ENCODE data around the gene PPP5C. TPM values are rescaled to one million over a fixed set of nuclear protein-coding genes. Genes with fewer than 3 reads are reported as not detected.

PPP5C gene
- total and polyA plus RNA-seq, 9 of the 15 experiments (the other 6 are each of a cell fraction or from before 2014, with no cell fraction given): 1.9 to 166 (median 108) TPM

DNA sequence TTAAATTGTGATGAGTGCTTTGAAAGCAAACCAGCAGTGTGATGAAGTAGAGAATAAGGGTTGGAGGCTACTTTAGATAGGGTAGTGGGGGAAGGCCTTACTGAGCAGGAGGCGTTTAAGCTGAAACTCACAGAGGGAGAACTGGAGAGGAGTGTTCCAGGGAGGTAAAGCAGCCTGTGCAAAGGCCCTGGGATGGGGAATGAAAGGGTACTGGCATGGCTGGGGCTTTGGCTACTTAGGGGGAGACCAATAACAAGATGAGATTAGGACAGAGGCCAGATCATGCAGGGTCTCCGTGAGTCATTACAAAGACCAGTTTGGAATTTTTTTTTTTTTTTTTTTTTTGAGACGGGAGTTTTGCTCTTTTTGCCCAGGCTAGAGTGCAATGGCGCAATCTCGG is 1.1 kb downstream of the PPP5C start:
- Histone ChIP-seq H3K9ac (ENCODE audit: insufficient read depth in 1 of 2, low read depth in 2 of 2, low read length in 2 of 2) (peak overlapping the region; percentile 82 to 97; a peak in 3 of 4 replicates), H3K4me3 (peak overlapping the region; percentile 100), H3K27me3 (ENCODE audit: control insufficient read depth in 2 of 2, insufficient read depth in 2 of 2, low read length in 2 of 2) (peaks cover 0 to 4% of the 10 kb centered on the region in 2 experiments; a peak in 2 of 5 replicates), H4K20me1 (replicated peaks; ENCODE audit: control insufficient read depth, insufficient read depth, low read length) (peaks cover 10% of the 10 kb centered on the region; the same call in 1 of the 2 replicates), H3K9me3 (replicated peaks; ENCODE audit: control insufficient read depth, insufficient read depth, low read depth, low read length) (no peaks in the 10 kb centered on the region), H3K79me2 (ENCODE audit: control insufficient read depth, insufficient read depth, low read length) (peaks cover 55% of the 10 kb centered on the region), H3K27ac (ENCODE audit: extremely low read depth, low read depth, low read length) (no peak overlapping the region; the same call in 1 of the 3 replicates), H3K4me2 (ENCODE audit: insufficient read depth, low read length) (peak overlapping the region; percentile 97), H3K4me1 (replicated peaks in 1 of 2; ENCODE audit: control insufficient read depth in 2 of 2, insufficient read depth in 2 of 2, low read length in 2 of 2) (peaks cover 25 to 36% of the 10 kb centered on the region in 2 experiments; a peak in 4 of 5 replicates), H3K9me1 (ENCODE audit: control insufficient read depth, insufficient read depth, low read length) (peaks cover 3% of the 10 kb centered on the region), H2AFZ (ENCODE audit: low read depth, low read length) (0 out of 2 replicates have a peak overlapping the region, but pooled peaks have one; percentile 100), H3K36me3 (ENCODE audit: control insufficient read depth, insufficient read depth, low read length) (peaks cover 40% of the 10 kb centered on the region; the same call in 2 of the 3 replicates)
- POLR2A ChIA-PET: no interaction called here
- CTCF ChIA-PET (ENCODE audit: low intra/inter-chr PET ratio): interaction anchor here (0.6 to 0.9 kb wide), 5 partner anchors 67 to 252 kb away, joined by 3 to 4 read pairs (median 3); no protein-coding TSS in a partner anchor
- in situ Hi-C loops (cut with MboI) (no loop called here), intact Hi-C loops (cut with micrococcal nuclease) (no loop called here)
- FAIRE-seq (no peak), ATAC-seq (no peak), DNase-seq (ENCODE audit: extremely low read depth in 1 of 4, low spot score in 3 of 4) (no peak)
- TF ChIP-seq, protein P1, sequence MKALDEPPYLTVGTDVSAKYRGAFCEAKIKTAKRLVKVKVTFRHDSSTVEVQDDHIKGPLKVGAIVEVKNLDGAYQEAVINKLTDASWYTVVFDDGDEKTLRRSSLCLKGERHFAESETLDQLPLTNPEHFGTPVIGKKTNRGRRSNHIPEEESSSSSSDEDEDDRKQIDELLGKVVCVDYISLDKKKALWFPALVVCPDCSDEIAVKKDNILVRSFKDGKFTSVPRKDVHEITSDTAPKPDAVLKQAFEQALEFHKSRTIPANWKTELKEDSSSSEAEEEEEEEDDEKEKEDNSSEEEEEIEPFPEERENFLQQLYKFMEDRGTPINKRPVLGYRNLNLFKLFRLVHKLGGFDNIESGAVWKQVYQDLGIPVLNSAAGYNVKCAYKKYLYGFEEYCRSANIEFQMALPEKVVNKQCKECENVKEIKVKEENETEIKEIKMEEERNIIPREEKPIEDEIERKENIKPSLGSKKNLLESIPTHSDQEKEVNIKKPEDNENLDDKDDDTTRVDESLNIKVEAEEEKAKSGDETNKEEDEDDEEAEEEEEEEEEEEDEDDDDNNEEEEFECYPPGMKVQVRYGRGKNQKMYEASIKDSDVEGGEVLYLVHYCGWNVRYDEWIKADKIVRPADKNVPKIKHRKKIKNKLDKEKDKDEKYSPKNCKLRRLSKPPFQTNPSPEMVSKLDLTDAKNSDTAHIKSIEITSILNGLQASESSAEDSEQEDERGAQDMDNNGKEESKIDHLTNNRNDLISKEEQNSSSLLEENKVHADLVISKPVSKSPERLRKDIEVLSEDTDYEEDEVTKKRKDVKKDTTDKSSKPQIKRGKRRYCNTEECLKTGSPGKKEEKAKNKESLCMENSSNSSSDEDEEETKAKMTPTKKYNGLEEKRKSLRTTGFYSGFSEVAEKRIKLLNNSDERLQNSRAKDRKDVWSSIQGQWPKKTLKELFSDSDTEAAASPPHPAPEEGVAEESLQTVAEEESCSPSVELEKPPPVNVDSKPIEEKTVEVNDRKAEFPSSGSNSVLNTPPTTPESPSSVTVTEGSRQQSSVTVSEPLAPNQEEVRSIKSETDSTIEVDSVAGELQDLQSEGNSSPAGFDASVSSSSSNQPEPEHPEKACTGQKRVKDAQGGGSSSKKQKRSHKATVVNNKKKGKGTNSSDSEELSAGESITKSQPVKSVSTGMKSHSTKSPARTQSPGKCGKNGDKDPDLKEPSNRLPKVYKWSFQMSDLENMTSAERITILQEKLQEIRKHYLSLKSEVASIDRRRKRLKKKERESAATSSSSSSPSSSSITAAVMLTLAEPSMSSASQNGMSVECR (CRISPR knock-in tag; IDR thresholded peaks at IDR 0.05): no peak
- TF ChIP-seq, protein P2, sequence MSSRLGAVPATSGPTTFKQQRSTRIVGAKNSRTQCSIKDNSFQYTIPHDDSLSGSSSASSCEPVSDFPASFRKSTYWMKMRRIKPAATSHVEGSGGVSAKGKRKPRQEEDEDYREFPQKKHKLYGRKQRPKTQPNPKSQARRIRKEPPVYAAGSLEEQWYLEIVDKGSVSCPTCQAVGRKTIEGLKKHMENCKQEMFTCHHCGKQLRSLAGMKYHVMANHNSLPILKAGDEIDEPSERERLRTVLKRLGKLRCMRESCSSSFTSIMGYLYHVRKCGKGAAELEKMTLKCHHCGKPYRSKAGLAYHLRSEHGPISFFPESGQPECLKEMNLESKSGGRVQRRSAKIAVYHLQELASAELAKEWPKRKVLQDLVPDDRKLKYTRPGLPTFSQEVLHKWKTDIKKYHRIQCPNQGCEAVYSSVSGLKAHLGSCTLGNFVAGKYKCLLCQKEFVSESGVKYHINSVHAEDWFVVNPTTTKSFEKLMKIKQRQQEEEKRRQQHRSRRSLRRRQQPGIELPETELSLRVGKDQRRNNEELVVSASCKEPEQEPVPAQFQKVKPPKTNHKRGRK (tag; IDR thresholded peaks at IDR 0.05): 0 out of 2 replicates have a peak, but pooled peaks have one; percentile 18
- TF ChIP-seq MEF2D (tag; conservative IDR thresholded peaks at IDR 0.05; ENCODE audit: low read depth): no peak
- BruUV-seq (replicated peaks): no TSS peak
- 10% methylated on average over 2 of the region's 5 CpGs for WGBS (ENCODE audit: insufficient coverage, low coverage, missing lambda C conversion rate)
